ENCODE results near the gene CTNNA3. TPM values are rescaled to one million over a fixed set of nuclear protein-coding genes. Genes with fewer than 3 reads are reported as not detected.

The CTNNA3 gene
- total and polyA plus RNA-seq, 2 of the 4 experiments (the other 2 are of a cell fraction) = 0.19 to 0.90 TPM

- Histone ChIP-seq H3K23ac (ENCODE audit: low read depth, low read length) (no peak overlapping the region), H3K27me3 (ENCODE audit: control insufficient read depth, insufficient read depth, low read length) (no peaks in the 10 kb centered on the region), H4K8ac (ENCODE audit: low read depth in 2 of 2, low read length in 2 of 2) (no peak overlapping the region), H2AK9ac (replicated peaks; ENCODE audit: low read depth, low read length, poor library complexity) (no peak overlapping the region), H2AK5ac (ENCODE audit: low read depth, low read length) (no peak overlapping the region), H2BK15ac (ENCODE audit: low read depth, low read length) (no peak overlapping the region), H3K14ac (replicated peaks; ENCODE audit: low read depth, low read length) (no peak overlapping the region), H3K9me3 (ENCODE audit: control insufficient read depth, insufficient read depth, low read length) (no peaks in the 10 kb centered on the region), H2BK20ac (ENCODE audit: low read depth, low read length) (no peak overlapping the region), H2BK120ac (ENCODE audit: low read depth, low read length) (no peak overlapping the region), H3K4me2 (ENCODE audit: low read depth, low read length) (no peak overlapping the region), H4K5ac (ENCODE audit: low read depth, low read length) (no peak overlapping the region), H3K56ac (ENCODE audit: extremely low read depth, insufficient read depth, low read length) (no peak overlapping the region), H3K27ac (ENCODE audit: insufficient read depth, low read length) (no peak overlapping the region), H2AFZ (replicated peaks; ENCODE audit: low read length, poor library complexity) (no peak overlapping the region), H3K4me1 (ENCODE audit: control insufficient read depth, insufficient read depth, low read length) (no peaks in the 10 kb centered on the region), H3K36me3 (ENCODE audit: control insufficient read depth, insufficient read depth, low read length) (no peaks in the 10 kb centered on the region), H3K4ac (ENCODE audit: low read depth, low read length) (no peak overlapping the region), H3K9ac (ENCODE audit: low read depth, low read length) (no peak overlapping the region), H3K18ac (ENCODE audit: low read depth, low read length) (no peak overlapping the region), H2BK5ac (ENCODE audit: low read depth, low read length, poor library complexity, severe bottlenecking) (no peak overlapping the region), H3K79me1 (ENCODE audit: low read depth in 1 of 2, low read length in 2 of 2) (no peaks in the 10 kb centered on the region), H4K91ac (ENCODE audit: insufficient read depth, low read depth, low read length) (no peak overlapping the region), H3K4me3 (ENCODE audit: insufficient read depth, low read depth, low read length) (no peak overlapping the region), H3K9me1 (ENCODE audit: insufficient read depth, low read length) (no peaks in the 10 kb centered on the region), H4K20me1 (ENCODE audit: insufficient read depth, low read length) (no peaks in the 10 kb centered on the region)
- intact Hi-C loops (cut with micrococcal nuclease) = loop anchor here (1.0 to 10.0 kb wide), 6 partner anchors 143 to 1341 kb away; no protein-coding TSS in a partner anchor
- in situ Hi-C loops (cut with MboI; ENCODE audit: low sequenced_read_pairs) = loop anchor here (10.0 to 25.0 kb wide), 2 partner anchors 263 to 584 kb away; partner anchors contain the start of gene LRRTM3
- no CpG with 5 or more reads among the region's 2 CpGs for WGBS, 2 experiments (ENCODE audit: extremely low coverage in 2 of 2, insufficient read length in 1 of 2)
- ChIA-PET CTCF (interaction anchor here (0.6 to 1.2 kb wide), 4 partner anchors 13 to 590 kb away, joined by 3 read pairs; no protein-coding TSS in a partner anchor), POLR2A (ENCODE audit: unreplicated experiment) (interaction anchor here (0.6 kb wide), 1 partner anchor 305 kb away, joined by 3 read pairs; no protein-coding TSS in a partner anchor)
- no peak for DNase-seq
- BruUV-seq (replicated peaks) = no TSS peak
- ATAC-seq (ENCODE audit: low read depth) = no peak
- dilution Hi-C loops (cut with HindIII; ENCODE audit: low sequenced_read_pairs, unreplicated experiment) = no loop called here
- no peak for TF ChIP-seq CHD1 (IDR thresholded peaks at IDR 0.05; ENCODE audit: low read depth, low read length)
- no peak for TF ChIP-seq SMC3 (IDR thresholded peaks at IDR 0.05; ENCODE audit: low read depth, low read length)
- no peak for TF ChIP-seq FOS (IDR thresholded peaks at IDR 0.05; ENCODE audit: low read depth, low read length)
- TF ChIP-seq POLR2A (IDR thresholded peaks at IDR 0.05; ENCODE audit: low read depth, low read length) = no peak
- no peak for TF ChIP-seq RAD21 (IDR thresholded peaks at IDR 0.05; ENCODE audit: low read length)
- TF ChIP-seq RFX5 (IDR thresholded peaks at IDR 0.05; ENCODE audit: low read depth, low read length) = no peak
Observed at GRCh38 chr10:67521546-67521945, 174.4 kb downstream of the CTNNA3 start.
